Ovary (tissue), 3 donors: ENCODE results near the gene SSMEM1.

ENCODE experiments used
- CTCF ChIP-seq, 3 donors: fragments of 450-650 bp in 2 of 3; fragments of 200-600 bp in 1 of 3; IDR thresholded peaks; one replicate each; pipeline versions ENCODE4 v1.5.1 to v1.8.0; 2016 to 2022; ENCODE audit warnings: antibody characterized with exemption in 3 of 3, mild to moderate bottlenecking in 1 of 3
- EP300 ChIP-seq: sonication (generic); formaldehyde crosslinking; IDR thresholded peaks from one replicate; pipeline ENCODE4 v1.6.1; 2017; ENCODE audit warnings: antibody characterized with exemption
- POLR2A ChIP-seq: fragments of 450-650 bp; IDR thresholded peaks from one replicate; pipeline ENCODE4 v1.6.1; 2017; ENCODE audit warnings: antibody characterized with exemption, mild to moderate bottlenecking, moderate library complexity
- donor health status: DM: no; HTN: no; CAD: no.

GRCh38 chr7:130180571-130181262, 26.9 kb upstream of the SSMEM1 start:
- TF ChIP-seq CTCF (IDR thresholded peaks at IDR 0.05) (no peak), POLR2A (no peak), EP300 (no peak)
